H1 (cell line): Measurements from ENCODE around the gene DKKL1. TPM values are rescaled to one million over a fixed set of nuclear protein-coding genes. Genes with fewer than 3 reads are reported as not detected.

Experiments used
- CTCF ChIA-PET: fragments of 300-600 bp; sonication (Branson Sonifier 250); formaldehyde crosslinking; loops from one replicate; lab custom pipeline; 2021; ENCODE audit not compliant: partially characterized antibody; lab: Charles Lee
- POLR2A ChIA-PET: fragments of 300-600 bp; sonication (Branson Sonifier 250); formaldehyde crosslinking; loops from one replicate; lab custom pipeline; 2021; ENCODE audit warnings: inconsistent platforms; ENCODE audit not compliant: partially characterized antibody; lab: Charles Lee
- DNase-seq, 2 experiments: peaks; one replicate each; pipeline versions ENCODE4 v3.0.0 to v3.0.0-alpha.2; 2010 to 2022; ENCODE audit warnings: low spot score in 2 of 2, low read depth in 1 of 2, mixed read lengths in 1 of 2
- FAIRE-seq: peaks from 2 replicates; lab custom pipeline; 2011; peaks lifted over from hg19 to GRCh38; lab: Jason Lieb, UNC
- H2AFZ ChIP-seq: 2 replicates; pipeline ENCODE4 v1.8.1; 2012; ENCODE audit warnings: low read length, inconsistent platforms
- H2AK5ac ChIP-seq: 2 replicates; pipeline ENCODE4 v1.6.1; 2013; ENCODE audit warnings: low read depth, low read length
- H2BK120ac ChIP-seq: replicated peaks from 2 replicates; pipeline ENCODE3; 2013; ENCODE audit warnings: low read depth, low read length, inconsistent platforms
- H2BK12ac ChIP-seq: 2 replicates; pipeline ENCODE4 v1.6.1; 2013; ENCODE audit warnings: low read depth, low read length
- H2BK15ac ChIP-seq: 2 replicates; pipeline ENCODE4 v1.6.1; 2013; ENCODE audit warnings: low read length
- H2BK20ac ChIP-seq: 2 replicates; pipeline ENCODE4 v1.6.1; 2013; ENCODE audit warnings: low read length
- H2BK5ac ChIP-seq: 2 replicates; pipeline ENCODE4 v1.6.1; 2013; ENCODE audit warnings: low read depth, low read length
- H3K14ac ChIP-seq: 2 replicates; pipeline ENCODE4 v1.6.1; 2013; ENCODE audit warnings: inconsistent platforms; ENCODE audit not compliant: insufficient read length
- H3K18ac ChIP-seq: 2 replicates; pipeline ENCODE4 v1.6.1; 2013; ENCODE audit warnings: low read length; ENCODE audit errors: extremely low read depth
- H3K23ac ChIP-seq: 2 replicates; pipeline ENCODE4 v1.6.1; 2013; ENCODE audit warnings: inconsistent platforms; ENCODE audit not compliant: insufficient read length
- H3K23me2 ChIP-seq: 2 replicates; pipeline ENCODE4 v1.6.1; 2013; ENCODE audit warnings: low read depth, low read length
- H3K27ac ChIP-seq: 2 replicates; pipeline ENCODE4 v1.6.1; 2011; ENCODE audit warnings: low read depth, low read length, inconsistent platforms
- H3K27me3 ChIP-seq, 4 experiments: replicated peaks in 1 of 4; 1 replicate in 1 of 4; 2 replicates in 3 of 4; pipeline versions ENCODE4 v1.6.1 to v1.8.1; 2011 to 2013; ENCODE audit warnings: low read length in 3 of 4, mild to moderate bottlenecking in 3 of 4, inconsistent platforms in 2 of 4, mixed read lengths in 2 of 4, moderate library complexity in 1 of 4; ENCODE audit not compliant: control insufficient read depth in 3 of 4, insufficient read depth in 3 of 4; ENCODE audit errors: extremely low read depth in 1 of 4
- H3K36me3 ChIP-seq, 4 experiments: 2 replicates each; pipeline versions ENCODE4 v1.6.1 to v1.8.1; 2011 to 2013; ENCODE audit warnings: mild to moderate bottlenecking in 4 of 4, low read length in 3 of 4, moderate library complexity in 2 of 4, control low read depth in 1 of 4, inconsistent platforms in 1 of 4; ENCODE audit not compliant: insufficient read depth in 4 of 4, control insufficient read depth in 2 of 4
- H3K4ac ChIP-seq: replicated peaks from 2 replicates; pipeline ENCODE3; 2013; ENCODE audit warnings: low read length, low read depth, mixed read lengths, inconsistent platforms; ENCODE audit not compliant: insufficient read length
- H3K4me1 ChIP-seq, 4 experiments: replicated peaks in 1 of 4; 1 replicate in 1 of 4; 2 replicates in 3 of 4; pipeline versions ENCODE4 v1.6.1 to v1.8.1; 2011 to 2013; ENCODE audit warnings: low read length in 3 of 4, inconsistent platforms in 2 of 4, mixed read lengths in 1 of 4; ENCODE audit not compliant: insufficient read depth in 4 of 4, control insufficient read depth in 3 of 4
- H3K4me2 ChIP-seq, 2 experiments: 2 replicates each; pipeline versions ENCODE4 v1.6.1 to v1.8.1; 2011 to 2013; ENCODE audit warnings: low read depth in 2 of 2, low read length in 2 of 2, control low read depth in 1 of 2, inconsistent platforms in 1 of 2, mild to moderate bottlenecking in 1 of 2; ENCODE audit not compliant: insufficient read depth in 1 of 2
- H3K4me3 ChIP-seq, 4 experiments: fragments of 200-600, 300-600 bp in 1 of 4; sonication (generic), shearing (Covaris generic), sonication (Bioruptor Twin) in 1 of 4; 2 replicates each; pipeline versions ENCODE4 v1.5.1 to v1.8.1; 2011 to 2016; ENCODE audit warnings: low read length in 4 of 4, low read depth in 3 of 4, control low read depth in 2 of 4, inconsistent platforms in 2 of 4, mild to moderate bottlenecking in 2 of 4, mixed read lengths in 1 of 4, moderate library complexity in 1 of 4; ENCODE audit not compliant: insufficient read depth in 2 of 4; ENCODE audit errors: extremely low read depth in 1 of 4
- H3K56ac ChIP-seq: replicated peaks from 2 replicates; pipeline ENCODE3; 2013; ENCODE audit warnings: low read depth, mild to moderate bottlenecking, mixed read lengths, low read length, inconsistent platforms; ENCODE audit not compliant: insufficient read length
- H3K79me1 ChIP-seq: 2 replicates; pipeline ENCODE4 v1.6.1; 2013; ENCODE audit warnings: low read depth, low read length, control low read depth
- H3K79me2 ChIP-seq, 2 experiments: 2 replicates each; pipeline versions ENCODE4 v1.6.1 to v1.8.1; 2012 to 2013; ENCODE audit warnings: low read length in 2 of 2, mild to moderate bottlenecking in 2 of 2, inconsistent platforms in 1 of 2; ENCODE audit not compliant: insufficient read depth in 2 of 2, control insufficient read depth in 1 of 2
- H3K9ac ChIP-seq, 4 experiments: replicated peaks in 1 of 4; 1 replicate in 1 of 4; 2 replicates in 3 of 4; pipeline versions ENCODE4 v1.6.1 to v1.8.1; 2011 to 2013; ENCODE audit warnings: low read depth in 3 of 4, low read length in 3 of 4, control low read depth in 2 of 4, mild to moderate bottlenecking in 2 of 4, moderate library complexity in 2 of 4, inconsistent platforms in 1 of 4; ENCODE audit errors: extremely low read depth in 1 of 4
- H3K9me3 ChIP-seq, 2 experiments: 2 replicates each; pipeline versions ENCODE4 v1.6.1 to v1.8.1; 2012 to 2013; ENCODE audit warnings: mild to moderate bottlenecking in 2 of 2, moderate library complexity in 2 of 2, control low read depth in 1 of 2, inconsistent platforms in 1 of 2, low read depth in 1 of 2, low read length in 1 of 2, mixed read lengths in 1 of 2; ENCODE audit not compliant: insufficient read depth in 2 of 2
- H4K20me1 ChIP-seq, 2 experiments: replicated peaks in 1 of 2; 2 replicates each; pipeline versions ENCODE3 to v1.8.1; 2011 to 2013; ENCODE audit warnings: inconsistent platforms in 2 of 2, low read length in 2 of 2, mild to moderate bottlenecking in 1 of 2; ENCODE audit not compliant: insufficient read depth in 2 of 2, control insufficient read depth in 1 of 2
- H4K5ac ChIP-seq: 2 replicates; pipeline ENCODE4 v1.6.1; 2013; ENCODE audit warnings: low read length, low read depth, mixed read lengths, inconsistent platforms; ENCODE audit not compliant: insufficient read length
- H4K8ac ChIP-seq: 2 replicates; pipeline ENCODE4 v1.8.0; 2013; ENCODE audit warnings: mild to moderate bottlenecking, moderate library complexity, low read length, inconsistent platforms; ENCODE audit not compliant: insufficient read depth; ENCODE audit errors: extremely low read depth
- H4K91ac ChIP-seq: replicated peaks from 2 replicates; pipeline ENCODE3; 2013; ENCODE audit warnings: low read length, mixed read lengths, inconsistent platforms; ENCODE audit not compliant: insufficient read length
- BRCA1 ChIP-seq: IDR thresholded peaks from 2 replicates; pipeline ENCODE4 v1.6.1; 2012; ENCODE audit warnings: low read depth, low read length, improper control_type of control experiment
- CREB1 ChIP-seq: IDR thresholded peaks from 2 replicates; pipeline ENCODE4 v1.6.1; 2012; ENCODE audit warnings: inconsistent platforms
- FOSL1 ChIP-seq: IDR thresholded peaks from 2 replicates; pipeline ENCODE4 v1.6.1; 2011; ENCODE audit warnings: mild to moderate bottlenecking, low read depth, low read length, moderate library complexity; ENCODE audit not compliant: insufficient read depth
- HDAC2 ChIP-seq, 2 experiments: fragments of 300-600 bp in 1 of 2; sonication (generic) in 1 of 2; IDR thresholded peaks; 2 replicates each; pipeline ENCODE4 v1.6.1; 2011 to 2012; ENCODE audit warnings: low read depth in 2 of 2, low read length in 2 of 2, mild to moderate bottlenecking in 2 of 2, moderate library complexity in 2 of 2, borderline replicate concordance in 1 of 2, inconsistent platforms in 1 of 2
- JUN ChIP-seq: IDR thresholded peaks from 2 replicates; pipeline ENCODE4 v1.6.1; 2011; ENCODE audit warnings: low read depth, mild to moderate bottlenecking, improper control_type of control experiment, low read length
- JUND ChIP-seq: IDR thresholded peaks from 2 replicates; pipeline ENCODE4 v1.6.1; 2011; ENCODE audit warnings: mild to moderate bottlenecking, improper control_type of control experiment, low read length
- PHF8 ChIP-seq: fragments of 200-600 bp; sonication (generic); conservative IDR thresholded peaks from 2 replicates; pipeline ENCODE4 v1.7.1; 2012; ENCODE audit warnings: low read depth, mild to moderate bottlenecking, inconsistent platforms, low read length, moderate library complexity
- POLR2AphosphoS5 ChIP-seq: IDR thresholded peaks from 2 replicates; pipeline ENCODE4 v1.6.1; 2011; ENCODE audit warnings: low read depth, low read length
- SP4 ChIP-seq: IDR thresholded peaks from 2 replicates; pipeline ENCODE4 v1.6.1; 2012; ENCODE audit warnings: low read length, inconsistent platforms
- SUZ12 ChIP-seq: fragments of 200-600 bp; sonication (generic); IDR thresholded peaks from 2 replicates; pipeline ENCODE4 v1.6.1; 2012; ENCODE audit warnings: mild to moderate bottlenecking, inconsistent platforms, low read length, moderate library complexity, mixed read lengths
- WGBS, 2 experiments: shearing (Covaris generic) in 1 of 2; methylation state at CpG; one replicate each; pipeline versions ENCODE4 v1.1.6 to v1.1.7; 2013 to 2015; ENCODE audit warnings: low lambda C conversion rate in 2 of 2, mixed read lengths in 2 of 2, inconsistent platforms in 1 of 2, low coverage in 1 of 2, missing lambda C conversion rate in 1 of 2; ENCODE audit not compliant: insufficient replicate concordance in 2 of 2, insufficient coverage in 1 of 2, insufficient read length in 1 of 2; ENCODE audit errors: extremely low coverage in 1 of 2, missing lambda C conversion rate in 1 of 2; 5-methylcytosine and 5-hydroxymethylcytosine counted together
- polyA plus RNA-seq, 7 experiments: library from polyadenylated mRNA; depleted of rRNA in 3 of 7; stranded (reverse) in 5 of 7; unstranded in 2 of 7; fragments of >200 nt in 5 of 7; fragments of 200-250 nt in 2 of 7; gene quantifications; 1 replicate in 5 of 7; 2 replicates in 1 of 7; 4 replicates in 1 of 7; pipeline versions ENCODE4 v1.2.1 to v1.2.3, GENCODE V29; 2011 to 2013; ENCODE audit warnings: missing spikeins in 2 of 7, mixed read lengths in 2 of 7
- total RNA-seq: library from RNA; stranded (reverse); fragmentation: NEBNext Ultra II Directional; extraction: Animal tissue kit (Norgen Biotek cat#: 25700); gene quantifications from 2 replicates; pipeline ENCODE4 v1.2.1, GENCODE V29; 2021

Gene DKKL1
- total and polyA plus RNA-seq, 2 of the 8 experiments (the other 6 are each of a cell fraction or from before 2014, with no cell fraction given) = 2.6 to 6.8 TPM

- Histone ChIP-seq H4K91ac (no peak overlapping the region), H3K4me2 (no peak overlapping the region), H4K5ac (no peak overlapping the region), H3K4me3 (no peak overlapping the region), H3K9me3 (no peaks in the 10 kb centered on the region)
- TF ChIP-seq PHF8 (no peak), FOSL1 (no peak), SP4 (no peak), JUND (no peak), CREB1 (no peak), HDAC2 (IDR thresholded peaks at IDR 0.05; ENCODE audit: borderline replicate concordance in 1 of 2, low read depth in 2 of 2, low read length in 2 of 2) (no peak), BRCA1 (no peak), JUN (no peak), POLR2AphosphoS5 (no peak), SUZ12 (no peak)
- TF ChIP-seq, all 59 proteins: peak for 0
- no peak overlapping the region for H2BK12ac ChIP-seq
- H3K79me1 ChIP-seq = peaks cover 13% of the 10 kb centered on the region
- no peak overlapping the region for H3K27ac ChIP-seq
- no peak overlapping the region for H3K23ac ChIP-seq
- no peak overlapping the region for H2AK5ac ChIP-seq
- H3K27me3 ChIP-seq = no peaks in the 10 kb centered on the region
- H3K4me1 ChIP-seq = peaks cover 0 to 10% (median 5%) of the 10 kb centered on the region in 4 experiments; a peak in 4 of 7 replicates
- peaks cover 3 to 34% of the 10 kb centered on the region in 2 experiments; a peak in 3 of 4 replicates for H3K79me2 ChIP-seq
- no peak overlapping the region for H3K14ac ChIP-seq
- FAIRE-seq (no peak), DNase-seq (no peak)
- ChIA-PET POLR2A (interaction anchor here (1.1 to 7.0 kb wide), 3 partner anchors 9 to 29 kb away, joined by 3 to 112 read pairs (median 32); no protein-coding TSS in a partner anchor), CTCF (interaction anchor here (0.9 kb wide), 1 partner anchor 9 kb away, joined by 3 read pairs; no protein-coding TSS in a partner anchor)
- H3K23me2 ChIP-seq = peaks cover 3% of the 10 kb centered on the region; the same call in 1 of the 2 replicates
- H4K8ac ChIP-seq = no peak overlapping the region
- no peak overlapping the region for H3K56ac ChIP-seq
- H2BK15ac ChIP-seq = no peak overlapping the region
- H2BK120ac ChIP-seq = no peak overlapping the region
- H3K9ac ChIP-seq = no peak overlapping the region; a peak in 1 of 7 replicates
- H2BK20ac ChIP-seq = no peak overlapping the region
- no peak overlapping the region for H2AFZ ChIP-seq
- no peak overlapping the region for H3K18ac ChIP-seq
- 96% methylated on average over 8 of the region's 9 CpGs; no CpG with 5 or more reads in 1 of the 2 experiments for WGBS, 2 experiments
- peaks cover 31 to 76% (median 55%) of the 10 kb centered on the region in 4 experiments for H3K36me3 ChIP-seq
- H4K20me1 ChIP-seq = peaks cover 7 to 13% of the 10 kb centered on the region in 2 experiments
- no peak overlapping the region for H2BK5ac ChIP-seq
- H3K4ac ChIP-seq = no peak overlapping the region
Measured at GRCh38 chr19:49357186-49357585, 6.5 kb upstream of the DKKL1 start.
